ENCODE data around the gene TSEN15.

GRCh38 chr1:184019069-184019468 is 32.5 kb upstream of the TSEN15 start:
- TF ChIP-seq, protein P1, sequence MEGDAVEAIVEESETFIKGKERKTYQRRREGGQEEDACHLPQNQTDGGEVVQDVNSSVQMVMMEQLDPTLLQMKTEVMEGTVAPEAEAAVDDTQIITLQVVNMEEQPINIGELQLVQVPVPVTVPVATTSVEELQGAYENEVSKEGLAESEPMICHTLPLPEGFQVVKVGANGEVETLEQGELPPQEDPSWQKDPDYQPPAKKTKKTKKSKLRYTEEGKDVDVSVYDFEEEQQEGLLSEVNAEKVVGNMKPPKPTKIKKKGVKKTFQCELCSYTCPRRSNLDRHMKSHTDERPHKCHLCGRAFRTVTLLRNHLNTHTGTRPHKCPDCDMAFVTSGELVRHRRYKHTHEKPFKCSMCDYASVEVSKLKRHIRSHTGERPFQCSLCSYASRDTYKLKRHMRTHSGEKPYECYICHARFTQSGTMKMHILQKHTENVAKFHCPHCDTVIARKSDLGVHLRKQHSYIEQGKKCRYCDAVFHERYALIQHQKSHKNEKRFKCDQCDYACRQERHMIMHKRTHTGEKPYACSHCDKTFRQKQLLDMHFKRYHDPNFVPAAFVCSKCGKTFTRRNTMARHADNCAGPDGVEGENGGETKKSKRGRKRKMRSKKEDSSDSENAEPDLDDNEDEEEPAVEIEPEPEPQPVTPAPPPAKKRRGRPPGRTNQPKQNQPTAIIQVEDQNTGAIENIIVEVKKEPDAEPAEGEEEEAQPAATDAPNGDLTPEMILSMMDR (IDR thresholded peaks at IDR 0.05; ENCODE audit: insufficient read depth, low read length, poor library complexity, severe bottlenecking): no peak
- TF ChIP-seq EZH2phosphoT487 (conservative IDR thresholded peaks at IDR 0.05; ENCODE audit: low read length): no peak

All from SU-DHL-6 (cell line).